Measurements from ENCODE around the gene FIBP. TPM values are rescaled to one million over a fixed set of nuclear protein-coding genes. Genes with fewer than 3 reads are reported as not detected.

Gene FIBP
- total and polyA plus RNA-seq, 2 of the 8 experiments (the other 6 are each of a cell fraction or from before 2014, with no cell fraction given): 74.3 to 173 TPM

DNA sequence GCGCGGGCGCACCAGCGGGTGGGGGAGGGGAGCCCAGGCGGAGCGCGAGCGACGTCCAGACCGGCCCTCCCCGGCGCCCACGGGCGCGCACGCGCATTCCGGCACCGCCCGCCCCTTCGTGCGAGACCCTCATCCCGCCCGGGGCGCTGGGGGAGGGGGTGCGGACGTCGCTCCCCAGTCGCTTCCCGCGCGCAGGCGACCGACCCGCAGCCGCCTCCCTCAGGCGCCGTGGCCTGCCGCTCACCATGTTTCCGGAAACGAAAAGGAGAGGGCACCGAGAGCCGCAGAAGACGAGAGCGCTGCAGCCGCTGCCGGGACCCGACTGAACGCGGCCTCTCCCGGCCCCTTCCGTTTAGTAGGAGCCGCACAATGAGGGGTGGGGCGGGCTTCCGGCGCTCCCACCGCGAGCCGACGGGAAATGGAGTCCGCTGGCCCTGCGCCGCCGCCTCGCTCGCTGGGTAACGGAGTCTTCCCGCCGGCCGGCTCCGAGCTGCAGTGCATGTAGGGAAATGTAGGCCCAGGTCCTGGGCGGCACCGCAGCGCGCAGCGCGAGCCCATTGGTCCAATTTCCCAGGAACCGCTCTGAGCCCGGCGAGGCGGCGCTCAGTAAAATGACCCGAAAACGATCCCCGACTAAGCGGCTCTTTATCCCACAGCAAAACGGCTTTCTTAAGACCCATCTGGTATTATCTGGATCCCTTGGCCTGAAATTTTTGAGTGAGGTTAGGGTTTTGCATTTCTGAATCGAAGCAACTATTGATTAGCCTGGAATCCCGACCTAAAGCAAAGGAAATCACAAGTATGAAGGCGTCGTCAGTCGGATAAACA, 30.2 kb downstream of the FIBP start, which contains the start of gene CFL1 (continued):
- TF ChIP-seq TCF12 (IDR thresholded peaks at IDR 0.05; ENCODE audit: low read depth, low read length) (0 out of 2 replicates have a peak, but pooled peaks have one; percentile 23), SIN3A (conservative IDR thresholded peaks at IDR 0.05 in 1 of 2, IDR thresholded peaks at IDR 0.05 in 1 of 2; ENCODE audit: low read depth in 1 of 2, low read length in 2 of 2) (peak; percentile 23 to 86; a peak in 3 of 4 replicates), BRCA1 (IDR thresholded peaks at IDR 0.05; ENCODE audit: low read depth, low read length) (no peak), SAP30 (IDR thresholded peaks at IDR 0.05; ENCODE audit: insufficient read depth, insufficient replicate concordance, low read length) (no peak), RAD21 (IDR thresholded peaks at IDR 0.05 in 1 of 2, conservative IDR thresholded peaks at IDR 0.05 in 1 of 2; ENCODE audit: low read depth in 2 of 2, low read length in 2 of 2) (no peak), SIRT6 (IDR thresholded peaks at IDR 0.05; ENCODE audit: low read length) (no peak), SP2 (IDR thresholded peaks at IDR 0.05; ENCODE audit: low read length) (no peak), TAF7 (optimal IDR thresholded peaks at IDR 0.05; ENCODE audit: borderline replicate concordance, low read depth, low read length) (peak; percentile 99), RBBP5 (IDR thresholded peaks at IDR 0.05; ENCODE audit: borderline replicate concordance, low read depth, low read length) (no peak), CHD1 (IDR thresholded peaks at IDR 0.05; ENCODE audit: low read depth, low read length) (no peak), PHF8 (conservative IDR thresholded peaks at IDR 0.05; ENCODE audit: low read depth, low read length) (peak; percentile 94), SIX5 (IDR thresholded peaks at IDR 0.05; ENCODE audit: low read depth, low read length) (peak; percentile 85), EP300 (IDR thresholded peaks at IDR 0.05; ENCODE audit: borderline replicate concordance in 1 of 2, low read depth in 2 of 2, low read length in 2 of 2) (no peak; a peak in 1 of 3 replicates), RXRA (IDR thresholded peaks at IDR 0.05; ENCODE audit: insufficient read depth, low read depth, low read length) (no peak), NRF1 (IDR thresholded peaks at IDR 0.05; ENCODE audit: low read depth, low read length) (no peak), POLR2A (IDR thresholded peaks at IDR 0.05; ENCODE audit: control extremely low read depth in 1 of 2, low read depth in 2 of 2, low read length in 2 of 2) (peak in 1 of 2 experiments; percentile 100; a peak in 2 of 3 replicates), YY1 (IDR thresholded peaks at IDR 0.05; ENCODE audit: low read depth, low read length) (peak; percentile 37; the same call in 1 of the 2 replicates)
- TF ChIP-seq, protein P1, sequence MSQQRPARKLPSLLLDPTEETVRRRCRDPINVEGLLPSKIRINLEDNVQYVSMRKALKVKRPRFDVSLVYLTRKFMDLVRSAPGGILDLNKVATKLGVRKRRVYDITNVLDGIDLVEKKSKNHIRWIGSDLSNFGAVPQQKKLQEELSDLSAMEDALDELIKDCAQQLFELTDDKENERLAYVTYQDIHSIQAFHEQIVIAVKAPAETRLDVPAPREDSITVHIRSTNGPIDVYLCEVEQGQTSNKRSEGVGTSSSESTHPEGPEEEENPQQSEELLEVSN (IDR thresholded peaks at IDR 0.05): no peak; the same call in 1 of the 2 replicates
- TF ChIP-seq, protein P2, sequence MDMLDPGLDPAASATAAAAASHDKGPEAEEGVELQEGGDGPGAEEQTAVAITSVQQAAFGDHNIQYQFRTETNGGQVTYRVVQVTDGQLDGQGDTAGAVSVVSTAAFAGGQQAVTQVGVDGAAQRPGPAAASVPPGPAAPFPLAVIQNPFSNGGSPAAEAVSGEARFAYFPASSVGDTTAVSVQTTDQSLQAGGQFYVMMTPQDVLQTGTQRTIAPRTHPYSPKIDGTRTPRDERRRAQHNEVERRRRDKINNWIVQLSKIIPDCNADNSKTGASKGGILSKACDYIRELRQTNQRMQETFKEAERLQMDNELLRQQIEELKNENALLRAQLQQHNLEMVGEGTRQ (IDR thresholded peaks at IDR 0.05; ENCODE audit: low read length): no peak
- TF ChIP-seq, protein P3, sequence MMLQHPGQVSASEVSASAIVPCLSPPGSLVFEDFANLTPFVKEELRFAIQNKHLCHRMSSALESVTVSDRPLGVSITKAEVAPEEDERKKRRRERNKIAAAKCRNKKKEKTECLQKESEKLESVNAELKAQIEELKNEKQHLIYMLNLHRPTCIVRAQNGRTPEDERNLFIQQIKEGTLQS (IDR thresholded peaks at IDR 0.05; ENCODE audit: insufficient read depth, low read depth, low read length): 0 out of 2 replicates have a peak, but pooled peaks have one; percentile 16
